HG03060 (cell line): Measurements from ENCODE around the gene MED25.

ENCODE experiments used
- ATAC-seq: cut with Tn5 transposase; IDR thresholded peaks from one replicate; pipeline ENCODE4 v1.9.1; 2021; ENCODE audit warnings: low read depth, moderate number of reproducible peaks; ENCODE audit not compliant: unreplicated experiment

Gene MED25

GRCh38 chr19:49817964-49818648, at the start of gene MED25:
Gene MED25, plus strand, starts transcription at chr19:49818289. Its CDS starts 53 bp downstream, at chr19:49818342.
- peak; percentile 47 for ATAC-seq

DNA sequence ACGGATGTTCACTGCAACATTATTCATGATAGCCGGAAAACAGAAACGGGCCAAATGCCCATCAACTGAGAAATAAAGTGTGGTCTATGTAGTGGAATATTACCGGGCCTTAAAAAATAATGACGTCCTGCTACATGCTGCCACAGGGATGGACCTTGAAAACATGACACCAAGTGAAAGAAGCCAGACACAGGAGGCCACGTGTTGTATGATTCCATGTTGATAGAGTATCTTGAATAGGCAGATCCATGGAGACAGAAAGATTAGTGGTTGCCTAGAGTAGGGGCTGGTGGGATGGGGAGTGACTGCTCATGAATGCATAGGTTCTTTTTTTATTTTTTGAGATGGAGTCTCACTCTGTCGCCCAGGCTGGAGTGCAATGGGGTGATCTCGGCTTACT, 47.6 kb upstream of the MED25 start:
- ATAC-seq = no peak

DNA sequence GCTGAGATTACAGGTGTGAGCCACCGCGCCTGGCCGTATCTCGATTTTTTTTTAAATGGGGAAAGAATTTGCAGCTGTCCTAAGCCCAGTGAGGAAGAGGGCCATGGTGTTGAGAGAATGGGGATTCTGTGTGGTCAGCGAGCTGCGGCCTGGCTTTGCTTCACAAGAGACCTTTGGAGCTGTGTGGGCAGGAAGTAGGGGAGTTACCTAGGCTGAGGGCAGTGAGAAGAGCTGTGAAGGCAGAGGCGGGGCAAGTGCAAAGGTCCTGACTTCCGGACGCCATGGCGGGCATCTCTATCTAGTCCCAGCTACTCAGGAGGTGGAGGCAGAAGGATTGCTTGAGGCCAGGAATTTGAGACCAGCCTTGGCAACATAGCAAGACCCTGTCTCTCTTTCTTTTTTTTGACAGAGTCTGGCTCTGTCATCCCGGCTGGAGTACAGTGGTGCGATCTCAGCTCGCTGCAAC, 46.4 kb upstream of the MED25 start:
- ATAC-seq = no peak

GRCh38 chr19:49772850-49773432, 45.1 kb upstream of the MED25 start:
- ATAC-seq = no peak

GRCh38 chr19:49773663-49774350, 44.3 kb upstream of the MED25 start:
- no peak for ATAC-seq

GRCh38 chr19:49774969-49775368, 43.1 kb upstream of the MED25 start:
- ATAC-seq = no peak

DNA sequence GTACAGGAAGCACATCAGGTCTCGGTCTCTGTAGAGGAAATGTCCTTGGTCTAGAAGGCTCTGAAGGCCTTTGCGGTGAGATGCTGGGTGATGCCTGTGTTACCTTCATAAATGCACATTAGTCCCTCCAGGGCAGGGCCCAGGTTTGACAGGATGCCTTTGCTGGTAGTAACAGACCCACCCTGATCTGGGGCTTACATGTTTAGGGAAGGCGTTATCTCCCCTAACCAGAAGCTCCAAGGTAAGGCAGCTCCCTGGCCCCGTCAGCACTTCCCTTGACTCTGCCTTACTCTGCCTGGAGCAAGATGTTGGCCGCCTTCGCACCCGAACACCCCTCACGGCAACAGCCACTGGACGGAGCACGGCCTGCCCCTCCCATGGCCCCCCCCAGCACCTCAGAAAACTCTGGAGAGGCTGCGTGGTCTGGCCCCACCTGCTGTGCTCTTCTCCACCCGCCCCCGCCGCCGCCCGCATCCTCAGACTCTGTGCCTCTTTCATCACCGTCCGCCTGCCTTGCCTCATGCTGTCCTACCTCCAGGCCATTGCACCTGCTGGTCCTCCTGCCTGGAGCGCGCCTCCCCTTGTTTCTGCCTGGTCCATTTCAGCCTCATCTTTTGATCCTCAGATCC, 42.2 kb upstream of the MED25 start:
- ATAC-seq = no peak

- no peak for ATAC-seq
These were observed 41.7 kb upstream of the MED25 start for GRCh38 chr19:49776371-49776764.

DNA sequence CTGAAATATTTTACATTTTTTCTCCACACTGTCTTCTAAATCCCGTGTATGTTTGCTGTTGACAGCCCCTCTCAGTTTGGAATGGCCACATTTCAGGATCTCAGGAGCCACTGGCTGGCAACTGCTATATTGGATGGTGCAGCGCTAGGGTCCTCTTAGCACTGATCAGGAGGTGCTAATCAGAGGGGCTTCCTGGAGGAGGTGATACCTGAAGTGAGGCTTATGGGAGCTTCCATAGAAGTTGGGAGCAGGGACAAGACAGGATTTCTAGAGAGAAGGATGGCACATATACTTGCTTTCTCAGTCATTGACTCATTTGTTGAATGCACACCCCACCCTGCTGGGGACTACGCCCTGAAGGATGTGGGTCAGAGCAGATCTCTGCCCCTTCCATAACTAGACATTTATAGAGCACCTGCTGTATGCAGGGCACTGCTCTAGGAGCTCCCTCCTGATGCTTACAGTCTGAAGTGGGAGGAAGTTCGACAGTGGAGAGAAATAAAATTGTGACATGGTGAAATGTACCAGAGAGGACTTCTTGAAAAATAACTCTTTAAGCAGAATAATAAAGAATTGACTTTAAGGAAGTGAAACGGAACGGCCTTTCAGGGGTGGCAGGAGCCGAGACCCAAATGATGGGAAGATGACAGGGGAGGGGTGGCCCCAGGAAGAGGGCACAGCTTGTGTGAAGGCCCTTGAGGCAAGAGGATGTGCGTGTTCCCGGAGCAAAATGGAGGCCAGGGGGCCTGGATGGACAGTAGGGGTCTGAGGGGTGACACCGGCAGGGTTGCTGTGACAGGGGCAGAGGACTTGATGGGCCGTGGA, 38.1 kb upstream of the MED25 start:
- no peak for ATAC-seq

DNA sequence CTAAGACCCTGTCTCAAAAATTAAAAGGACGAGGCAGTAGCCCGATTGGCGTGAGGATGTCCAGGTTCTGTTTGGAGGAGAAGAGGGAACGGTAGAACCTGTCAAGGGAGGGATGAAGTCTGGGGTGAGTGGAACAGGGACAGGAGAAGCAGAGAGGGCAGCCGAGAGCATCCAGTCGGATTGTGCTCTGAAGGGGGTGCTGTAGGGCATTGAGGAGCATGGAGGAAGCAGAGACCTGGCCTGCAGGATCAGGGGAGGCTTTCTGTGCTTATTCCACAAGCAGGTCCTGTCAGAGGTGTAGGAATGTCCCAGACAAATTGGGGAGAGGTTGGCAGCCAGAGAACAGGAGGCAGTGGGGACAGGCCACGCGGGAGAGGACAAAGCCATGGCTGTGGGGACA, 37.2 kb upstream of the MED25 start:
- no peak for ATAC-seq

GRCh38 chr19:49781394-49781793, 36.7 kb upstream of the MED25 start:
- no peak for ATAC-seq

DNA sequence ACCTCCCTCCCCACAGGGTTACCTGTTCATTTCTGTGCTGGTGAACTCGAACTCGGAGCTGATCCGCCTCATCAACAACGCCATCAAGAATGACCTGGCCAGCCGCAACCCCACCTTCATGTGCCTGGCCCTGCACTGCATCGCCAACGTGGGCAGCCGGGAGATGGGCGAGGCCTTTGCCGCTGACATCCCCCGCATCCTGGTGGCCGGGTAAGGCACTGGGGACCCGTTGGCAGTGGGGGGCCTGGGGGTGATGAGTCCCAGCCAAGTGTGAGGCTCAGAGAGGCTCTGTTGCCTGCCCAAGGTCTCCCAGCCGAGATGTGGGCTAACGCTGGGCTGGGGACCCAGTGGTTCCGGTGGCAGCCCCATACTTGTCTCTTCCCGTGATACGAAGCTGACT, 35.6 kb upstream of the MED25 start:
- no peak for ATAC-seq

- no peak for ATAC-seq
These were observed 31.7 kb upstream of the MED25 start for GRCh38 chr19:49786376-49786820.

- no peak for ATAC-seq
These were observed 30.3 kb upstream of the MED25 start for GRCh38 chr19:49787746-49788145.

GRCh38 chr19:49788857-49789256, 29.2 kb upstream of the MED25 start:
- no peak for ATAC-seq

GRCh38 chr19:49790866-49791265, 27.2 kb upstream of the MED25 start:
- no peak for ATAC-seq

GRCh38 chr19:49791776-49792445, 26.2 kb upstream of the MED25 start:
- no peak for ATAC-seq

- ATAC-seq = no peak
These were observed 25.1 kb upstream of the MED25 start for GRCh38 chr19:49792829-49793560.

- no peak for ATAC-seq
These were observed 24.6 kb upstream of the MED25 start for GRCh38 chr19:49793561-49793840.
